Spleen (tissue), 11 donors: ENCODE results near the gene ATG7. TPM values are rescaled to one million over a fixed set of nuclear protein-coding genes. Genes with fewer than 3 reads are reported as not detected.

Source experiments
- DNase-seq: peaks from one replicate; pipeline ENCODE4 v3.0.0-alpha.2; 2020
- H3K27ac ChIP-seq, 8 donors: fragments of 200-600 bp; sonication (generic) in 7 of 8; 1 replicate in 4 of 8; 2 replicates in 4 of 8; pipeline versions ENCODE4 v1.5.0 to v1.8.0; 2016 to 2021; ENCODE audit warnings: inconsistent platforms in 4 of 8, mild to moderate bottlenecking in 4 of 8, moderate library complexity in 1 of 8
- H3K27me3 ChIP-seq, 7 donors: fragments of 200-600 bp; sonication (generic) in 6 of 7; replicated peaks in 1 of 7; 1 replicate in 4 of 7; 2 replicates in 3 of 7; pipeline versions ENCODE4 v1.5.0 to v1.8.0; 2016 to 2021; ENCODE audit warnings: inconsistent platforms in 3 of 7, mild to moderate bottlenecking in 1 of 7
- H3K36me3 ChIP-seq, 6 donors: fragments of 200-600 bp; sonication (generic) in 5 of 6; 1 replicate in 4 of 6; 2 replicates in 2 of 6; pipeline versions ENCODE4 v1.5.0 to v1.8.0; 2016 to 2021; ENCODE audit warnings: inconsistent platforms in 2 of 6
- H3K4me1 ChIP-seq, 6 donors: fragments of 200-600 bp; sonication (generic) in 5 of 6; 1 replicate in 3 of 6; 2 replicates in 3 of 6; pipeline versions ENCODE4 v1.5.0 to v1.8.0; 2016 to 2021; ENCODE audit warnings: inconsistent platforms in 3 of 6
- H3K4me3 ChIP-seq, 8 donors: fragments of 200-600 bp; sonication (generic) in 7 of 8; 1 replicate in 4 of 8; 2 replicates in 4 of 8; pipeline versions ENCODE4 v1.5.0 to v1.8.0; 2016 to 2021; ENCODE audit warnings: inconsistent platforms in 4 of 8, mild to moderate bottlenecking in 4 of 8, moderate library complexity in 2 of 8
- H3K9me3 ChIP-seq, 8 donors: fragments of 200-600 bp; sonication (generic) in 7 of 8; 1 replicate in 4 of 8; 2 replicates in 4 of 8; pipeline versions ENCODE4 v1.5.0 to v1.8.0; 2016 to 2021; ENCODE audit warnings: inconsistent platforms in 4 of 8
- CTCF ChIP-seq, 11 experiments: fragments of 200-600 bp in 7 of 11; fragments of 450-650 bp in 4 of 11; sonication (generic) in 4 of 11; IDR thresholded peaks in 8 of 11; conservative IDR thresholded peaks in 3 of 11; 1 replicate in 7 of 11; 2 replicates in 4 of 11; pipeline versions ENCODE4 v1.4.0 to v1.8.0; 2016 to 2021; ENCODE audit warnings: antibody characterized with exemption in 11 of 11, inconsistent platforms in 4 of 11, mild to moderate bottlenecking in 1 of 11
- POLR2A ChIP-seq, 3 donors: fragments of 450-650 bp; IDR thresholded peaks; one replicate each; pipeline ENCODE4 v1.5.1; 2017; ENCODE audit warnings: antibody characterized with exemption in 3 of 3, mild to moderate bottlenecking in 1 of 3
- POLR2AphosphoS5 ChIP-seq, 3 donors: sonication (generic); formaldehyde crosslinking; IDR thresholded peaks; one replicate each; pipeline ENCODE4 v1.5.1; 2017; ENCODE audit warnings: antibody characterized with exemption in 3 of 3
- WGBS, 5 donors: extraction: QIAGEN DNeasy Blood & Tissue Kit in 3 of 5; methylation state at CpG; one replicate each; pipeline versions ENCODE4 v1.1.5 to v1.1.7; 2013 to 2018; 5-methylcytosine and 5-hydroxymethylcytosine counted together
- intact Hi-C: fragments of 100-400 bp; cut with DNase I; formaldehyde crosslinking; loops from one replicate; pipeline ENCODE4 v1.15.0; 2023; ENCODE audit warnings: low total_unique reads
- polyA plus RNA-seq, 3 donors: library from polyadenylated mRNA; stranded (reverse); fragments of 200-250 nt; gene quantifications; one replicate each; pipeline ENCODE4 v1.2.1, GENCODE V29; 2013
- total RNA-seq, 7 donors: library from RNA; depleted of rRNA in 3 of 7; stranded (reverse); fragments of >200 nt in 3 of 7; fragmentation: NEBNext Ultra II Directional in 4 of 7; extraction: Animal tissue kit (Norgen Biotek cat#: 25700) in 4 of 7; gene quantifications; one replicate each; pipeline versions ENCODE4 v1.1.0 to v1.2.1, GENCODE V29; 2016 to 2021
- donor health status: healthy with polysubstance abuse.
- donor health status: DM: no; HTN: no; CAD: no; lungs with moderate emphysema.
- donor health status: DM: no; HTN: no; CAD: no.
- donor health status: Bipolar disorder and iron deficiency.
- donor health status: healthy.
- donor health status: DM: no; HTN: no; CAD: no.
- donor health status: DM: yes; HTN: yes; CAD: no.

The ATG7 gene
- total and polyA plus RNA-seq, 10 donors: 7.5 to 114 (median 77.1) TPM

GRCh38 chr3:11536936-11537612, 264.9 kb downstream of the ATG7 start:
- H3K9me3 ChIP-seq: no peaks in the 10 kb centered on the region
- TF ChIP-seq POLR2A (IDR thresholded peaks at IDR 0.05) (no peak), CTCF (IDR thresholded peaks at IDR 0.05 in 8 of 11, conservative IDR thresholded peaks at IDR 0.05 in 3 of 11) (no peak), POLR2AphosphoS5 (IDR thresholded peaks at IDR 0.05) (no peak)
- WGBS, 5 donors: 88 to 93% (median 91%) methylated on average over 12 of the region's 12 CpGs
- no peak for DNase-seq
- peaks cover 0 to 27% (median 0%) of the 10 kb centered on the region in 6 donors for H3K36me3 ChIP-seq
- H3K4me1 ChIP-seq: peaks cover 0 to 5% (median 1%) of the 10 kb centered on the region in 6 donors
- H3K27me3 ChIP-seq: no peaks in the 10 kb centered on the region
- intact Hi-C loops: no loop called here
- no peak overlapping the region for H3K27ac ChIP-seq
- no peak overlapping the region for H3K4me3 ChIP-seq

GRCh38 chr3:11538581-11538980, 266.4 kb downstream of the ATG7 start:
- no peak overlapping the region for H3K27ac ChIP-seq
- H3K4me3 ChIP-seq: no peak overlapping the region
- no peak for DNase-seq
- TF ChIP-seq CTCF (IDR thresholded peaks at IDR 0.05 in 8 of 11, conservative IDR thresholded peaks at IDR 0.05 in 3 of 11) (no peak), POLR2A (IDR thresholded peaks at IDR 0.05) (no peak), POLR2AphosphoS5 (IDR thresholded peaks at IDR 0.05) (no peak)
- no peaks in the 10 kb centered on the region for H3K9me3 ChIP-seq
- H3K27me3 ChIP-seq: no peaks in the 10 kb centered on the region
- 94 to 98% (median 98%) methylated on average over 3 of the region's 3 CpGs for WGBS, 5 donors
- intact Hi-C loops: no loop called here
- H3K36me3 ChIP-seq: peaks cover 0 to 19% (median 0%) of the 10 kb centered on the region in 6 donors
- peaks cover 0 to 9% (median 2%) of the 10 kb centered on the region in 6 donors for H3K4me1 ChIP-seq

- no peak for DNase-seq
- H3K4me3 ChIP-seq: no peak overlapping the region
- peaks cover 0 to 13% (median 5%) of the 10 kb centered on the region in 6 donors for H3K4me1 ChIP-seq
- 88 to 95% (median 93%) methylated on average over 5 of the region's 5 CpGs for WGBS, 5 donors
- H3K27me3 ChIP-seq: no peaks in the 10 kb centered on the region
- intact Hi-C loops: no loop called here
- no peak for TF ChIP-seq POLR2AphosphoS5 (IDR thresholded peaks at IDR 0.05)
- H3K9me3 ChIP-seq: no peaks in the 10 kb centered on the region
- no peak overlapping the region for H3K27ac ChIP-seq
- peaks cover 0 to 18% (median 0%) of the 10 kb centered on the region in 6 donors for H3K36me3 ChIP-seq
Measured at GRCh38 chr3:11539218-11539617, 267.0 kb downstream of the ATG7 start.

- no peak for DNase-seq
- WGBS, 5 donors: 92 to 98% (median 96%) methylated on average over 14 of the region's 14 CpGs
- no peak for TF ChIP-seq CTCF (IDR thresholded peaks at IDR 0.05 in 8 of 11, conservative IDR thresholded peaks at IDR 0.05 in 3 of 11)
- TF ChIP-seq POLR2A (IDR thresholded peaks at IDR 0.05): no peak
- Histone ChIP-seq H3K4me3 (no peak overlapping the region), H3K27ac (no peak overlapping the region), H3K9me3 (no peaks in the 10 kb centered on the region), H3K4me1 (peaks cover 0 to 18% (median 10%) of the 10 kb centered on the region in 6 donors), H3K27me3 (no peaks in the 10 kb centered on the region), H3K36me3 (peaks cover 0 to 13% (median 0%) of the 10 kb centered on the region in 6 donors)
- intact Hi-C loops: no loop called here
Measured at GRCh38 chr3:11539677-11540076, 267.5 kb downstream of the ATG7 start.
